Measurements from ENCODE around the gene CCDC9B. TPM values are rescaled to one million over a fixed set of nuclear protein-coding genes. Genes with fewer than 3 reads are reported as not detected.

CCDC9B gene
- total RNA-seq, 1 donor from 2014 or later: not detected

DNA sequence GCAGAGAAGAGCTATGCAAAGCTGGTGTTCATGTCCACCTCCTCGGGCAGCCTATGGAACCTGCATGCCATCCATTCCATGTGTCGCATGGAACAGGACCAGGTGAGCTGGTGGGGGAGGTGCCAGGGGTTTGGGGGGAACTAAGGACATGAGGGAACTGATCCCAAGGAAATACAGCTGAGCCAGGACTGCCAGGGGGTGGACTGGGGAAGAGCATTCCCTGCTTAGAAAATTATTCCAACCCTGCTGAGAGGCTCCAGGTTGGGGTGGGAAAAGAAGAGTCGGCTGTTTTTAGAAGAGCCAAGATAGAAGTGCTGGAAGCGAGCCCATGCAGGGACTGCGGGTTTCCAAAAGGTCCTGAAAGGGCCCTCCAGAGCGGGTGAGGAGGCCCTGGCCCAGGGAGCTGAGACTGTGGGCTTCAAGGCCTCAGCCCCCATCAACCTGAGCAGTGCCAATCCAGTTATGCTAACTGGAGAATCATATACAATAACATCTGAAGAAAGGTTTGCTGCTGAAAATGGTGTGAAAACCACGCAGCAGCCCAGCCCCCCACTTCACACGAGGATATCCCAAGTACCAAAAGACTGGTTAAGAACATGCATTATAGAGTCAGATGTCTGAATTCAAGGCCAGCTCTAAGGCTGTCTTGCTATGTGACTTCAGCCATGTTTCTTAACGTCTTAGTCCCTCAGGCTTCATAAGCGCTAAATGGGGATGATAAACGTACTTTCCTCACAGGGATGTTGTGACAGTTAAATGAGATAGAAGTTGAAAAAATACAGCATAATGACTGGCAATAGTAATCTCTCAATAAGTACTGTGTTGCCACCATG, 25.1 kb upstream of the CCDC9B start:
- Histone ChIP-seq H3K27ac (no peak overlapping the region), H3K4me3 (no peak overlapping the region), H3K4me1 (no peaks in the 10 kb centered on the region), H3K79me2 (ENCODE audit: low read depth) (no peaks in the 10 kb centered on the region), H3K36me3 (no peaks in the 10 kb centered on the region), H3K4me2 (no peak overlapping the region), H3K9me3 (ENCODE audit: low read depth) (no peaks in the 10 kb centered on the region), H3K9ac (no peak overlapping the region), H4K20me1 (ENCODE audit: low read depth) (no peaks in the 10 kb centered on the region), H3F3A (ENCODE audit: low read depth) (no peaks in the 10 kb centered on the region), H2AFZ (replicated peaks) (no peak overlapping the region), H3K27me3 (peaks cover 75% of the 10 kb centered on the region)
- TF ChIP-seq EZH2 (IDR thresholded peaks at IDR 0.05): no peak
- no peak for TF ChIP-seq EZH2phosphoT487 (IDR thresholded peaks at IDR 0.05)
- TF ChIP-seq, protein P1, sequence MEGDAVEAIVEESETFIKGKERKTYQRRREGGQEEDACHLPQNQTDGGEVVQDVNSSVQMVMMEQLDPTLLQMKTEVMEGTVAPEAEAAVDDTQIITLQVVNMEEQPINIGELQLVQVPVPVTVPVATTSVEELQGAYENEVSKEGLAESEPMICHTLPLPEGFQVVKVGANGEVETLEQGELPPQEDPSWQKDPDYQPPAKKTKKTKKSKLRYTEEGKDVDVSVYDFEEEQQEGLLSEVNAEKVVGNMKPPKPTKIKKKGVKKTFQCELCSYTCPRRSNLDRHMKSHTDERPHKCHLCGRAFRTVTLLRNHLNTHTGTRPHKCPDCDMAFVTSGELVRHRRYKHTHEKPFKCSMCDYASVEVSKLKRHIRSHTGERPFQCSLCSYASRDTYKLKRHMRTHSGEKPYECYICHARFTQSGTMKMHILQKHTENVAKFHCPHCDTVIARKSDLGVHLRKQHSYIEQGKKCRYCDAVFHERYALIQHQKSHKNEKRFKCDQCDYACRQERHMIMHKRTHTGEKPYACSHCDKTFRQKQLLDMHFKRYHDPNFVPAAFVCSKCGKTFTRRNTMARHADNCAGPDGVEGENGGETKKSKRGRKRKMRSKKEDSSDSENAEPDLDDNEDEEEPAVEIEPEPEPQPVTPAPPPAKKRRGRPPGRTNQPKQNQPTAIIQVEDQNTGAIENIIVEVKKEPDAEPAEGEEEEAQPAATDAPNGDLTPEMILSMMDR (IDR thresholded peaks at IDR 0.05): no peak
- H3K36me3 Mint-ChIP-seq: no peaks in the 10 kb centered on the region
- H3K9me3 Mint-ChIP-seq: no peaks in the 10 kb centered on the region
- H3K27ac Mint-ChIP-seq: no peak overlapping the region
- no peak for DNase-seq (ENCODE audit: low spot score)
- no peak overlapping the region for H3K4me3 Mint-ChIP-seq
- peaks cover 35% of the 10 kb centered on the region for H3K27me3 Mint-ChIP-seq (ENCODE audit: insufficient read depth, low read depth)
- peaks cover 4% of the 10 kb centered on the region for H3K4me1 Mint-ChIP-seq

DNA sequence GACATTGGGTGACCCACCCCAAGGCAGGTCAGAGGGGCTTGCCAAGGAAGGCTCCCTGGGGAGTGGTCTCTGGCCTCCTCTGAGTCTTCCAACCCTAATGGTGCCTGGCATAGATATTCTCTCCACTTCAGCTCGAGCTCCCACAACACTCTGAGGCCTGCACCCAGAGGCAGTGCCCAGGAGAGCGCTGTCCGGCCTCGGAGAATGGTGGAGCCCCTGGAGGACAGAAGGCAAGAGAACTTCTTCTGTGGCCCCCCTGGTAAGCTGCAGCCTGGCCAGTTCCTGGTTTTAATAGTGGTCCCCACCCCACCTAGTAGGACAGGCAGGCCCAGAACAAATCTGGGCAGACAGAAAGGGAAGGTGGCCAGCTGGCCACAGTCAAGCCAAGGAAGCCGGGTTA, 24.3 kb upstream of the CCDC9B start:
- Histone ChIP-seq H3K79me2 (ENCODE audit: low read depth) (no peaks in the 10 kb centered on the region), H3K36me3 (no peaks in the 10 kb centered on the region), H3F3A (ENCODE audit: low read depth) (no peaks in the 10 kb centered on the region), H2AFZ (replicated peaks) (no peak overlapping the region), H4K20me1 (ENCODE audit: low read depth) (no peaks in the 10 kb centered on the region), H3K27me3 (peaks cover 75% of the 10 kb centered on the region), H3K9me3 (ENCODE audit: low read depth) (no peaks in the 10 kb centered on the region), H3K27ac (no peak overlapping the region), H3K4me3 (no peak overlapping the region), H3K9ac (no peak overlapping the region), H3K4me1 (no peaks in the 10 kb centered on the region), H3K4me2 (no peak overlapping the region)
- TF ChIP-seq, protein P1 (IDR thresholded peaks at IDR 0.05): no peak
- TF ChIP-seq EZH2phosphoT487 (IDR thresholded peaks at IDR 0.05) (no peak), EZH2 (IDR thresholded peaks at IDR 0.05) (no peak)
- Mint-ChIP-seq H3K27ac (no peak overlapping the region), H3K9me3 (no peaks in the 10 kb centered on the region), H3K4me3 (no peak overlapping the region), H3K27me3 (ENCODE audit: insufficient read depth, low read depth) (peaks cover 37% of the 10 kb centered on the region), H3K36me3 (no peaks in the 10 kb centered on the region), H3K4me1 (peaks cover 4% of the 10 kb centered on the region)
- DNase-seq (ENCODE audit: low spot score): no peak

DNA sequence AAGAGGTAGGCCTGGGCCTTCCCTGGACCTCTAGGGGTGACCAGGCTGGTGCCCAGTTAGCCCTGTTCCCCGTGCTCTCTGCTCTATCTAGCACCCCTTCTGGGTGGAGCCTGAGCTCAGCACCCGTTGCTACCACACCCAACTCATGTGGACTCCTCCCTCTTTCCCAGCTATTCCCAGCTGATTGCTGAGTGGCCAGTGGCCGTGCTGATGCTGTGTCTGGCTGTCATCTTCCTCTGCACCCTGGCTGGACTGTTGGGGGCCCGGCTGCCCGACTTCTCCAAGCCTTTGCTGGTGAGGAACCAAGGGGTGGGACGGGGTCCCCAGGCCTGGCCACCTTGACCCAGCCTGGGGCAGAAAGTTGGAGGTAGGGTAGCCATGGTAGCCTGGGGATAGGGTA, 23.5 kb upstream of the CCDC9B start:
- TF ChIP-seq EZH2phosphoT487 (IDR thresholded peaks at IDR 0.05): no peak
- TF ChIP-seq EZH2 (IDR thresholded peaks at IDR 0.05): no peak
- TF ChIP-seq, protein P1 (IDR thresholded peaks at IDR 0.05): no peak
- no peak for DNase-seq (ENCODE audit: low spot score)
- H3K79me2 ChIP-seq (ENCODE audit: low read depth): no peaks in the 10 kb centered on the region
- H4K20me1 ChIP-seq (ENCODE audit: low read depth): peaks cover 4% of the 10 kb centered on the region
- no peak overlapping the region for H3K4me3 ChIP-seq
- Mint-ChIP-seq H3K4me1 (peaks cover 3% of the 10 kb centered on the region), H3K27ac (no peak overlapping the region), H3K36me3 (no peaks in the 10 kb centered on the region), H3K27me3 (ENCODE audit: insufficient read depth, low read depth) (peaks cover 45% of the 10 kb centered on the region), H3K9me3 (no peaks in the 10 kb centered on the region), H3K4me3 (no peak overlapping the region)
- H3K9me3 ChIP-seq (ENCODE audit: low read depth): no peaks in the 10 kb centered on the region
- no peak overlapping the region for H3K27ac ChIP-seq
- no peaks in the 10 kb centered on the region for H3K4me1 ChIP-seq
- no peak overlapping the region for H2AFZ ChIP-seq (replicated peaks)
- H3F3A ChIP-seq (ENCODE audit: low read depth): peaks cover 1% of the 10 kb centered on the region
- no peak overlapping the region for H3K4me2 ChIP-seq
- H3K36me3 ChIP-seq: no peaks in the 10 kb centered on the region
- H3K27me3 ChIP-seq: peaks cover 75% of the 10 kb centered on the region
- H3K9ac ChIP-seq: no peak overlapping the region
